Dendritic cell treated with granulocyte-macrophage colony-stimulating factor and Interleukin-4, amounts not matched to agents 40 ng/mL and 50 ng/mL, for 4 days (primary cell): Measurements from ENCODE around the gene COQ3.

ENCODE experiments used
- H3K27ac Mint-ChIP-seq: one replicate; pipeline ENCODE4 v1.8.0; 2022; ENCODE audit warnings: mild to moderate bottlenecking, mixed read lengths
- H3K27me3 Mint-ChIP-seq: one replicate; pipeline ENCODE4 v1.8.0; 2022; ENCODE audit warnings: mild to moderate bottlenecking, mixed read lengths
- H3K36me3 Mint-ChIP-seq: one replicate; pipeline ENCODE4 v1.8.0; 2022; ENCODE audit warnings: low read depth, mixed read lengths
- H3K4me1 Mint-ChIP-seq: one replicate; pipeline ENCODE4 v1.8.0; 2022; ENCODE audit warnings: low read depth, mixed read lengths
- H3K4me3 Mint-ChIP-seq: one replicate; pipeline ENCODE4 v1.8.0; 2022; ENCODE audit warnings: mild to moderate bottlenecking, moderate library complexity, mixed read lengths
- H3K9me3 Mint-ChIP-seq: one replicate; pipeline ENCODE4 v1.8.0; 2022; ENCODE audit warnings: mixed read lengths
- intact Hi-C: fragments of 100-400 bp; cut with micrococcal nuclease; formaldehyde crosslinking; loops from one replicate; pipeline ENCODE4 v1.15.0; 2022

Gene COQ3

GRCh38 chr6:99393698-99394531 lies at the start of gene COQ3:
Gene COQ3, minus strand, starts transcription at chr6:99394195. Its CDS starts 16 bp downstream, at chr6:99394179.
- Mint-ChIP-seq H3K27me3 (no peaks in the 10 kb centered on the region), H3K36me3 (peaks cover 5% of the 10 kb centered on the region), H3K27ac (peak within 1 kb of the TSS; percentile 96), H3K4me1 (no peaks in the 10 kb centered on the region), H3K4me3 (peak within 1 kb of the TSS; percentile 97), H3K9me3 (no peaks in the 10 kb centered on the region)
- intact Hi-C loops = loop anchor here (2.0 kb wide), 1 partner anchor 31 kb away; the partner anchor contains the start of gene PNISR

DNA sequence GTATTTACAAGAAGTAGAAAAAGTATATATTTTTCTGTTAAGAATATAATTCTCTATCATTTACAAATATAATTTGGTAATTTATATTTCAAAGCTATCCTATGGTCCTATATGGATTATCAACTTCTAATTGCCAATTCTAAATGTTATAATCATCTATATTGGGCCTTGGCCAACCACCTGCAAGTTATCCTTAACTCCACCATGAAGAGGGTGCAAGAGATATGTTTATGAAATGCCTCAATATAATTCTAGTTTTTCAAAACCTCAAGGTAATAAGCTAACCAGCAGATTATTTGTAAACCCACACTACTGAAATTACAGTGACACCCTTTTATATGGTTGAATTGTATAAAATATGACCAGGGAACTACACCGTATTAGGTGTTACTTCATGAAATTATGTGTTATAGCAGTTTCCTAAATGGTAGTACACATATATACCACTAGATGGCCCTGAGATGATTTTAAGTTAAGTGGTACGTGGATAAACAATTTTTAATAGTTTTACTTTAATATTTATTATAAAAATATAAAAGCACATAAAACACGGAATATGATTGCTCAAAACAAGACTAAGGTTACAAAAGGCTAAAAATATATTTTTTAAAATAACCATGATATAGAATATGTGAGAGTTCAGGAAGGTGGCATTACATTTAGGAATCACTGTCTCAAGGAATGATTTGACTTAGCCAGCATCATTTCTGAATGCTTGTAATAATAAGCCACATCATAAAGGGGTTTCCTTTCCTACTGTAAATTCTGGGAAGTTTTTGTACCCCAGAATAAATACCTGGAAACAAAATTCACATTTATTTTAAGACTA lies 40.9 kb upstream of the COQ3 start:
- H3K9me3 Mint-ChIP-seq = no peaks in the 10 kb centered on the region
- intact Hi-C loops = no loop called here
- peaks cover 22% of the 10 kb centered on the region for H3K36me3 Mint-ChIP-seq

GRCh38 chr6:99432877-99433276 lies 38.9 kb upstream of the COQ3 start:
- H3K36me3 Mint-ChIP-seq = peaks cover 32% of the 10 kb centered on the region
- no peaks in the 10 kb centered on the region for H3K27me3 Mint-ChIP-seq
- H3K4me3 Mint-ChIP-seq = no peak overlapping the region
- intact Hi-C loops = no loop called here
- H3K4me1 Mint-ChIP-seq = peaks cover 4% of the 10 kb centered on the region
- H3K27ac Mint-ChIP-seq = no peak overlapping the region
- no peaks in the 10 kb centered on the region for H3K9me3 Mint-ChIP-seq

More for the DNA sequence above, 40.9 kb upstream of the COQ3 start:
- H3K27me3 Mint-ChIP-seq = no peaks in the 10 kb centered on the region
- H3K4me3 Mint-ChIP-seq = no peak overlapping the region
- no peak overlapping the region for H3K27ac Mint-ChIP-seq
- no peaks in the 10 kb centered on the region for H3K4me1 Mint-ChIP-seq

GRCh38 chr6:99431901-99432300 lies 37.9 kb upstream of the COQ3 start:
- H3K4me3 Mint-ChIP-seq = no peak overlapping the region
- H3K27me3 Mint-ChIP-seq = no peaks in the 10 kb centered on the region
- intact Hi-C loops = no loop called here
- peaks cover 12% of the 10 kb centered on the region for H3K4me1 Mint-ChIP-seq
- no peak overlapping the region for H3K27ac Mint-ChIP-seq
- H3K9me3 Mint-ChIP-seq = no peaks in the 10 kb centered on the region
- H3K36me3 Mint-ChIP-seq = peaks cover 35% of the 10 kb centered on the region

DNA sequence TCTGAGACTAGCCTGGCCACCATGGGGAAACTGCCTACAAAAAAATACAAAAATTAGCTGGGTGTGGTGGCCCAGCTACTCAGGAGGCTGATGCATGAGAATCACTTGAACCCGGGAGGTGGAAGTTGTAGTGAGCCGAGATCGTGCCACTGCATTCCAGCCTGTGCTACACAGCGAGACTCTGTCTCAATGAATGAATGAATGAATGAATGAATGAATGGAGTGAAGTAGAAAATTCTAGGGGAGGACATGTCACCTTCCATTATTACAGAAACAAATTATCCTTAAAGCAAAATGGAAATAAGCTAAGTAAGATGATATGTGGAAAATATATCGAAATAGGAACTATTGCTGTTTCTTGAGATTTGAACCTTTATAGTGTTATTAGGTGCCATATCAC lies 34.0 kb upstream of the COQ3 start:
- Mint-ChIP-seq H3K36me3 (peaks cover 51% of the 10 kb centered on the region), H3K4me1 (peaks cover 34% of the 10 kb centered on the region), H3K4me3 (no peak overlapping the region), H3K27me3 (no peaks in the 10 kb centered on the region), H3K27ac (no peak overlapping the region), H3K9me3 (no peaks in the 10 kb centered on the region)
- intact Hi-C loops = loop anchor here (10.0 kb wide), 1 partner anchor 93 kb away; no protein-coding TSS in a partner anchor

- H3K4me3 Mint-ChIP-seq = peak overlapping the region; percentile 97
- no peaks in the 10 kb centered on the region for H3K27me3 Mint-ChIP-seq
- no peaks in the 10 kb centered on the region for H3K9me3 Mint-ChIP-seq
- H3K4me1 Mint-ChIP-seq = peaks cover 42% of the 10 kb centered on the region
- peak overlapping the region; percentile 97 for H3K27ac Mint-ChIP-seq
- H3K36me3 Mint-ChIP-seq = peaks cover 62% of the 10 kb centered on the region
- intact Hi-C loops = loop anchor here (10.0 kb wide), 1 partner anchor 92 kb away; no protein-coding TSS in a partner anchor
Measured at GRCh38 chr6:99426451-99426757, 32.4 kb upstream of the COQ3 start.

DNA sequence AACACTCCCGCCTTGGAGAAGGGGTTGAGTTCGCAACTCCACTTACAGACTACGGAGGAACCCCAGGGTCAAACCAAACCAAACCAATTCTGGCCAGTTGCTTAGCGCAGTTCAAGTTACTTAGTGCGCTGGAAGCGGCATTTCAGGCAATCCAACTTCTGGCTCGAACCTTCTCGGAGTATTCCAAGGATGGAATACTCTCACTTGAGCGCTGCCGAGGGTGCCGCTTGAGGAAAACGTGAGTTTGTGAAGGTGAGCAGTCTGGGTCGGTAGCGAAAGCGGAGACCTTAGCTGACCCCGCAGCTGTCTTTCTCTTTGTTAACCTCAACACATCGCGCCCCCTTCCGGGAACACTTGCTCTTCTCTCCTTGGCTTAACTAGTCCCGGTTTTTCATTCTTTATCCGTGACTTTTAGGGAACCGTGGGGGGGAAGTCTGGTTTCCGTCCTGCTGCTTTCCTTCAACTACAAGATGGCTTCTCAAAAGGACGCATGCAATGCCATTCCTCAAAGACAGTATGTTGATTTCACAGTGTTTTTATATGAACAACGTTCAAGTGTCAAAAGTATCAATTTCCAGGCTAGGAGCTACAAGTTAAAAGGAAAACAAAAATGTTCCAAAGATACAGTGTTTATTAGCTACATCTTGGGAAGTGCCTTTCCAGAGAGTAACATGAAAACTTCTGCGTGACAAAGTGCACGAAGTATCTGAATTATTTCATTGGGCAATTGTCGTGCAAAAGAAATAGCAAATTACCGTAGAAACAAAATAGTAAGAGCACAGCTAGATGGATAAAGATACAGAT lies 31.9 kb upstream of the COQ3 start:
- Mint-ChIP-seq H3K27ac (peak overlapping the region; percentile 97), H3K9me3 (no peaks in the 10 kb centered on the region), H3K4me1 (peaks cover 46% of the 10 kb centered on the region), H3K36me3 (peaks cover 60% of the 10 kb centered on the region), H3K27me3 (no peaks in the 10 kb centered on the region), H3K4me3 (peak overlapping the region; percentile 97)
- intact Hi-C loops = loop anchor here (1.0 to 10.0 kb wide), 4 partner anchors 31 to 143 kb away; partner anchors contain the start of genes CCNC, COQ3 and USP45

- Mint-ChIP-seq H3K27me3 (no peaks in the 10 kb centered on the region), H3K9me3 (no peaks in the 10 kb centered on the region), H3K36me3 (peaks cover 52% of the 10 kb centered on the region), H3K27ac (peak within 1 kb of the TSS; percentile 97), H3K4me1 (peaks cover 46% of the 10 kb centered on the region), H3K4me3 (peak within 1 kb of the TSS; percentile 97)
- intact Hi-C loops = loop anchor here (1.0 to 10.0 kb wide), 4 partner anchors 30 to 144 kb away; partner anchors contain the start of genes CCNC, COQ3 and USP45
Measured at GRCh38 chr6:99424761-99425646, 31.0 kb upstream of the COQ3 start, which contains the start of gene PNISR. Gene PNISR, minus strand, starts transcription at chr6:99425308. Its CDS starts 10,649 bp downstream, at chr6:99414659.

DNA sequence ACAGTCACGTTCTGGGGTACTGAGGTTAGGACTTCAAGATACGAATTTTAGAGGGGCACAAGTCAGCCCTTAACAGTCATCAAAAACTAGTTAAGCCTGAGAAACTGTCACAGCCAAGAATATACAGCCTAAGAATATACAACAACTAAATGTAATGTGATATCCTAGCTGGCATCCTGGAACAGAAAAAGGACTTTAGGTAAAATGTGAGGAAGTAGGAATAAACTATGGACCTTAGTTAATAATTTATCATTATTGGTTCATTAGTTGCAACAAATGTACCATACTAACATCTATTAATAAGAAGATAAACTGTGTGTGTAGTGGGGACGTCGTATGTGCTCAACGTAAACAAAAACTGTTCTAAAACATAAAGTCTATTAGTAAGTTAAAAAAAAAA lies 30.0 kb upstream of the COQ3 start:
- intact Hi-C loops = loop anchor here (2.0 to 10.0 kb wide), 3 partner anchors 29 to 145 kb away; partner anchors contain the start of genes CCNC and COQ3
- Mint-ChIP-seq H3K4me3 (peak overlapping the region; percentile 97), H3K4me1 (peaks cover 46% of the 10 kb centered on the region), H3K9me3 (no peaks in the 10 kb centered on the region), H3K27ac (no peak overlapping the region), H3K27me3 (no peaks in the 10 kb centered on the region), H3K36me3 (peaks cover 49% of the 10 kb centered on the region)

DNA sequence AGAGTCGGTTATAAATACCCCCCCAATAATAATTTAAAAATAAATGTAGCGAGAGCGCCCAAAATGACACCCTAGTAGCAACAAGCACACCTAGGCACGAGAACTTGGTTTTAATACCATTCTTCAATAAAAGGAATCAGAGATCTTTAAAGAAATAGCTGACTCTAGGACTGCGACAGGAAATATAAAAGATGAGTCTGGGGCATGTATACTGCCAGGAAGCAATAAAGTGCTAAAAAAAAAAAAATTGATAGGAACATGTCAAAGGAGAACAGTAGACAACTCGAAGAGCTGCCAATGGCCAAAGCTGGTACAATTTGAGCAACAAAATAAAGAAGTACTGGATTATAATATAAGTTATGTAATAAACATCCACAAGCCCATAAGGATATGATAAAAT lies 28.9 kb upstream of the COQ3 start:
- Mint-ChIP-seq H3K4me1 (peaks cover 49% of the 10 kb centered on the region), H3K27me3 (no peaks in the 10 kb centered on the region), H3K27ac (no peak overlapping the region), H3K36me3 (peaks cover 48% of the 10 kb centered on the region), H3K4me3 (peak overlapping the region; percentile 17), H3K9me3 (no peaks in the 10 kb centered on the region)
- intact Hi-C loops = loop anchor here (10.0 kb wide), 1 partner anchor 88 kb away; no protein-coding TSS in a partner anchor

DNA sequence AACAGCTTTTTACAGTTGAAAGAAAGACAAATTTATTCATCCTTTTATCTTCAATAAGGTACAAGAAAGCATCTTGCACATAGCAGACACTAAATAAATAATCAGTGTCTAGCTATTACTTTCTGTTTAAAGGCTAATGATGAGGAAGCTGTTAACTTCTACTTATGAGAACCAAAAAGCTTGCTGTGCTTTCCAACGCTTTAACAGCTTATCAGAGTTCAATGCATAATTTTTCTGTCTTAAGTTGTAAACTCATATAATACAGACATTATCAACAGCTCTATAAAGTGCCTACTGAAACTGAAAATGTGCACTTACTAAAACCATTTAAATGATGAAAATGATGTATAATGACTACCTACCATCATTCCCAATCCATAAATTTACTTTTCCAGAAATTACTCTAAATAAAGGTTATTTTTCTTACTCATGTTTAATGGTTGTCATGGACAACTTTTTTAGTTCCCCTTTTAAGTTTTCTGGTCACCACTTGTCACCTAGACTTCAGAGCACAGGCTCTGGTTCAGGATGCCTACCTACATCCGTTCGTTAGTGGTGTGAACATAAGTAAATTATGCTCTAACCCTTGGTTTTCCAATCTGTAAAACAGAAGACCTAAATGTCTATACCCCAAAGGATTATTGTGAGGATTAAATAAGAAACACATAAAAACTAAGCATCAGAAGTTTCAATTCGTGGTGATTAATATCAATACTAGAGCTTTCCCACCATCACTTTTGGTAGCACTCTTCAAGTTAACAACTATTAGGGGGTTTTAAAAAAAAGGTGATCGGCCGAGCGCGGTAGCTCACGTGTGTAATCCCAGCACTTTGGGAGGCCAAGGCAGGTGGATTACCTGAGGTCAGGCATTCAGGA lies 23.1 kb upstream of the COQ3 start:
- Mint-ChIP-seq H3K4me3 (no peak overlapping the region), H3K27ac (no peak overlapping the region)

DNA sequence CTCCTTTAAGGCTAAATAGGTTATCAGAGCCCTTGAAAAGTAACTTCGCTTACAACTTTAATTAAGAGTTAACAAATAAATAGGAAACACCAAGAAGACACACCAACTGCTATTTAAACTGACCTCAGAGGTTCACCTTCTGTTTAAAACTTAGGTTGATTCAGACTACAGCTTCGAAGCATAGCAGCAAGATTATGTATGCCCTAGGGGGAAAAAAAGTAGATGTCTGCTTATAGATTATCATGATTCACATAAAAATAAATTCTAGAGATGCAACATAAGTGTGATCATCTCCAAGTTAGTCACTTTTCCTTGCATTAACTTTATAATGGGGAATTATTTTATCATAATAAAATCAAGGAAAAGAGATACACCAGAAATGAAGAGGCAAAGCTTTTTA lies 22.2 kb upstream of the COQ3 start:
- Mint-ChIP-seq H3K27ac (no peak overlapping the region), H3K36me3 (peaks cover 39% of the 10 kb centered on the region), H3K4me3 (no peak overlapping the region), H3K27me3 (no peaks in the 10 kb centered on the region), H3K4me1 (peaks cover 16% of the 10 kb centered on the region), H3K9me3 (no peaks in the 10 kb centered on the region)
- intact Hi-C loops = no loop called here

More for the DNA sequence above, 23.1 kb upstream of the COQ3 start:
- Mint-ChIP-seq H3K36me3 (peaks cover 39% of the 10 kb centered on the region), H3K9me3 (no peaks in the 10 kb centered on the region), H3K27me3 (no peaks in the 10 kb centered on the region), H3K4me1 (peaks cover 20% of the 10 kb centered on the region)
- intact Hi-C loops = no loop called here
